ENCODE data around the gene AP1B1.
A peak's percentile ranks its signal among the peaks of the same experiment; 100 is the strongest.

Gene AP1B1

DNA sequence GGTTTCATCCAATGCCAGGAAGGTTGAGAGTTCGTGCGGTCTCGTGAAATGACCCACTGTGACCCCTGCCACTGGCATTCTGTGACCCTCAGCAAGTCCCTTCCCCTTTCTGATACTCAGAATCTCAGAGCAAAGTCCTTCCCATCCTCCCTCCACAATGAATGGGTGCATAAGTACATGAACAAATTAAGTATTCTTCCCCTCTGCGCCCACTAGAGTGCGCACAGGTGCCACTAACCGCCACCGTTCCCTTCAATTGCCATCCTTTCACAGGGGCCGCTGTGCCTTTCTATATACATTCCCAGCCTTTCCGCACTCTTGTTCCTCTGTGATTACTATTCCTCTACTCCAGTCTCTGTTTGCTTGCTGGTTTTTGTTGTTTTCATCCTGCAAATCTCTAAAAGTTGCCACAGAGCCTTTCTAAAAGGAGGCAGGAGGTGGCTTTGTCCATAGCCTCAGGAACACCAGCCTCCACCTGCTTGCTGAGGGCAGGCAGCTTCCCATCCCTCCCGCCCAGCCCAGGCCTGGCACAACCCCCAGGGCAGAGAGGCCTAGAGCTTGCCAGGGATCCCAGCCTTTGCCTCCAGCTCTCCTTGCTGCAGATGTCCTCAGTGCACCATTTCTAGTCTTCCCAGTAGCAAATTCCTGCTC is 6.7 kb upstream of the AP1B1 start:
- peak; percentile 73 for DNase-seq (ENCODE audit: low spot score)
- TF ChIP-seq, protein P1, sequence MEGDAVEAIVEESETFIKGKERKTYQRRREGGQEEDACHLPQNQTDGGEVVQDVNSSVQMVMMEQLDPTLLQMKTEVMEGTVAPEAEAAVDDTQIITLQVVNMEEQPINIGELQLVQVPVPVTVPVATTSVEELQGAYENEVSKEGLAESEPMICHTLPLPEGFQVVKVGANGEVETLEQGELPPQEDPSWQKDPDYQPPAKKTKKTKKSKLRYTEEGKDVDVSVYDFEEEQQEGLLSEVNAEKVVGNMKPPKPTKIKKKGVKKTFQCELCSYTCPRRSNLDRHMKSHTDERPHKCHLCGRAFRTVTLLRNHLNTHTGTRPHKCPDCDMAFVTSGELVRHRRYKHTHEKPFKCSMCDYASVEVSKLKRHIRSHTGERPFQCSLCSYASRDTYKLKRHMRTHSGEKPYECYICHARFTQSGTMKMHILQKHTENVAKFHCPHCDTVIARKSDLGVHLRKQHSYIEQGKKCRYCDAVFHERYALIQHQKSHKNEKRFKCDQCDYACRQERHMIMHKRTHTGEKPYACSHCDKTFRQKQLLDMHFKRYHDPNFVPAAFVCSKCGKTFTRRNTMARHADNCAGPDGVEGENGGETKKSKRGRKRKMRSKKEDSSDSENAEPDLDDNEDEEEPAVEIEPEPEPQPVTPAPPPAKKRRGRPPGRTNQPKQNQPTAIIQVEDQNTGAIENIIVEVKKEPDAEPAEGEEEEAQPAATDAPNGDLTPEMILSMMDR (IDR thresholded peaks at IDR 0.05; ENCODE audit: extremely low read depth, missing control alignments) = peak; percentile 92

DNA sequence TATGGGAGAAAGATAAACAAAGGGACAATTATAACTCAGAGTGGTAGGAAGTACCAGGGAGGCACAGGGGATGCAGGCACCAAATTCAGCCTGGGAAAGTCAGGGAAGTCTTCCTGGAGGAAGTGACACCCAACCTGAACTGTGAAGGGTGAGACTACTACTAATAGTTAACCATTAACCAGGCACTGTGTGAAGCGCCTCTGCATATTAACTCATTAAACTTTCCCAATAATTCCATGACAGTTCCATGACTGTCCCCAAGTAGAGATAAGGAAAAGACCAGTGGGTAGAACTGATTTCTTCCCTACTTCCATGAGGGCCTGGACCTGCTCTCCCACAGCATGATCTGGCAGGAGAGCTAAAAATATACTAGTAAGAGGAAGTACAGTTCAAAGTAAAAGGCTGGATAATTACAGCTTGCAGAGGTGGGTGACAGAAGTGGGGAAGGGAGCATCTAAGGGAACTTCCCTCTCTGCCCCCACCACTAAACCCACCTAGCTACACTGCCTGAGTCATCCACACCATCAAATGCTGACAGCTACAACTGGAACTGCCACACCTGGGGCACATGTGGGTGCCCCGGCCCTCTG is 4.7 kb upstream of the AP1B1 start:
- no peak for DNase-seq (ENCODE audit: low spot score)
- TF ChIP-seq, protein P1 (IDR thresholded peaks at IDR 0.05; ENCODE audit: extremely low read depth, missing control alignments) = no peak

DNA sequence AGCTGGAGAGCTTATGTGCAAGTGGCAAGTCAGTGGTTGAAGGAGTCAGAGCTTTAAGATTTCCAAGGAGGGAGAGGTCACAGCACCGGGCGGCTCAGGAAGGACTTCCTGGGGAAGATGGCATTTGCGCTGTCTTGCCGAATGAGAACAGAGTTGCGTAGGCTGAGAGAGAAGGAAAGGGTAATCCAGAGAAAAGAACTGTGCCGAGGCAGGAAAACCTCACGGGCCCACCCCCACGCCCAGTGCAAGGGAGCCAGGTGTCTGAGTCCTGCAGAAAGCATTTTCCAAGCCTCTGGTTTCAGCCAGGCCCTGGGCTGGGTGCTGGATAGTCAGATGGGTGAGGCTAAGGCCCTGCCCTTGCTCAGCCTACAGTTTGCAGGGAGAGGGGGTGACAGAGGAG is 3.2 kb upstream of the AP1B1 start:
- no peak for DNase-seq (ENCODE audit: low spot score)
- TF ChIP-seq, protein P1 (IDR thresholded peaks at IDR 0.05; ENCODE audit: extremely low read depth, missing control alignments) = no peak

DNA sequence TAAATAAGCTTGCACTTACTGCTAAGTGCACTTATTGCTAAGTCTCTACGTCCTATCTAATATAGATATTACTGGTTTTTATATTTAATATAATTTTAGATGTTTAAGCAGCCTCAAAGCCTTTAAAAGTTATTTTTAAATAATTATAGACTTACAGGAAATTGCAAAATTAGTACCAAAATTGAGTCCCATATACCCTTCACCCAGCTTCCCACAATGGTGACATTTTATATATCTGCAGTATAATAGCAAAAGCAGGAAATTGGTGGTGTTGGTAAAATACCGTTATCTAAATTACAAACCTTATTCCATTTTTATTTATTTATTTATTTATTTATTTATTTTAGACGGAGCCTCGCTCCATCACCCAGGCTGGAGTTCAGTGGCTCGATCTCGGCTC is 1.9 kb upstream of the AP1B1 start:
- DNase-seq (ENCODE audit: low spot score) = no peak
- TF ChIP-seq, protein P1 (IDR thresholded peaks at IDR 0.05; ENCODE audit: extremely low read depth, missing control alignments) = no peak

DNA sequence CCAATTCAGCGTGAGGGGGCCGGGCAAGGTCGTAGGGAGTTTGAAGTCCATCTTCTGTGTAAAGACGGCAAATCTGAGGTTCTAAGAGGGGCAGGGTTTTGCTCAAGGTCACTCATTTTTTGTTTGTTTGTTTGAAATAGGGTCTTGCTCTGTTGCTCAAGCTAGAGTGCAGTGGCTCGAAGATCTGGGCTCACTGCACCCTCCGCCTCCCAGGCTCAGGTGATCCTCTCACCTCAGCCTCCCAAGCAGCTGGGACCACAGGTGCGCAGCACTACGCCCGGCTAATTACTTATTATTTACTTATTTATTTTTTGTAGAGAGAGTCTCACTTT is 355 bp upstream of the AP1B1 start:
- TF ChIP-seq, protein P1 (IDR thresholded peaks at IDR 0.05; ENCODE audit: extremely low read depth, missing control alignments) = no peak
- DNase-seq (ENCODE audit: low spot score) = no peak

DNA sequence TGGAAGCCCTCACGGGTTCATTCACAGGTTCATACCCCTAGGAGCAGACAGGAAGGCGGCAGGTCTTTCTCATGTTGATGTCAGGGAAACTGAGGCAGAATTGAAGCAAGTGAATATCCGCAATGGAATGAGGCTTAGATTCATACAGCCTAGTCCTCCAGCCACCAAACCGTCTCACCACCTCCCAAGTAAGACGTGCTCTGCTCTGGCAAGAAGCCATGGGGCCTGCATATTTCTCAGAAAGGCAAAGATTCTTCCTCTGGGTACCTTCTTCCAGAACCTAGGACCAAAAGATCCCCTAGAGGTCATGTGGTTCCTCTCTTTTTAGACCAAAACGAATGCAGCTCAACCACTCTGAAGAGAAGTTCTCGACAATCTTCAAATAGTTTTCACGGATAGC is 1.7 kb downstream of the AP1B1 start:
- DNase-seq (ENCODE audit: low spot score) = no peak
- TF ChIP-seq, protein P1 (IDR thresholded peaks at IDR 0.05; ENCODE audit: extremely low read depth, missing control alignments) = no peak

DNA sequence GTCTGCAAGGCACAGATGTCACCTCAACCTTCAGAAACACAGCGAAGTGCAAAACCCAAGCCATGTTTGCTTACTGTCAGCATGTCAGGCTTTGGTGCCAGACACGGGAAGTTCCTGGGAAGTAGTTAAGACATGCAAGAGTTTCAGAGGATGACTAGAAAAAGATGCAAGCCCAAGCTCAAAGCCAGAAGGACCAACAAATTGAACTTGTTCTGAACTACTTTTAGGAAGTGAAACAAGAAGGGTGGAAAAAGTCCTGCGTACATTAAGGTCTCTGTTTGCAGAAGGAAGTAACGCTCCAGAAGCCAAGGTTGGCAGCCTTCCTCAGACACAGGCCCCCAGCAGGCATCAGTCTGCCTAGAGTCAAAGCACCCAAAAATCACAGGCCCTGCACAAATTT is 2.6 kb downstream of the AP1B1 start:
- peak; percentile 45 for DNase-seq (ENCODE audit: low spot score)
- TF ChIP-seq, protein P1 (IDR thresholded peaks at IDR 0.05; ENCODE audit: extremely low read depth, missing control alignments) = no peak
